HG03025 (cell line): ENCODE measurements around the gene ZNF787.
"Not testable (repeated sequence)": the region's sequence is repeated elsewhere in the genome, so short reads cannot be mapped to it uniquely, and the experiment has no call there.

ENCODE experiments used
- ATAC-seq: cut with Tn5 transposase; IDR thresholded peaks from one replicate; pipeline ENCODE4 v1.9.1; 2021; ENCODE audit warnings: mild to moderate bottlenecking, moderate library complexity; ENCODE audit not compliant: unreplicated experiment, low FRiP score

The ZNF787 gene

DNA sequence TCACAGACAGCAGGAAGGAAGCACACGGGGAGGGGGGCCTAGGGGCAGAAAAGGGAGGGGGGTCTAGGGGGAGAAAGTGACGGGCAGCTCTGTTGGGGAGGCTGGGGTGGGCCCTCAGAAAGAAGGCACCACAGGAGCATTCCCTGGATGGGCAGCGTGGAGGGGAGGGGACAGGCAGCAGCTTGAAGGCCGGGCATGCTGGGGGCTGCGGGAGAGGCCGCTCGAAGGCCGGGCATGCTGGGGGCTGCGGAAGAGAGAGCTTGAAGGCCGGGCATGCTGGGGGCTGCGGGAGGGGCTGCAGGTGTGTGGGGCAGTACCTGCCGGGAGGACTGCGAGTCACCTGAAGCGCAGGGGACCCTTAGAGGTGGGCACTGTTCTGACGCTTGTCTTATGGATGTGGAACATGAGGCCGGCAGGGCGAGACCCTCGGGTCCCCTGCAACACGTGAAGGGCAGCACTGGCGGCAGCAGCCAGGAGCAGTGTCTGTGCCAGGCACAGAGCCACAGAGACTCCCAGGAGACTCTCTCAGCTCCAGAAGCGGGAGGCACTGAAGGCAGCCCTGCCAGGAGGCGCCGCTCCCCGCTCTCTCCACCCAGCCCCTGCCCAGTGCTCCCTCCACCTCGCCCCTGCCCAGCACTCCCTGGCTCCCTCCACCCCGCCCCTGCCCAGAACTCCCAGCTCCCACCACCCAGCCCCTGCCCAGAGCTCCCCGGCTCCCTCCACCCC lies 13.3 kb downstream of the ZNF787 start:
- ATAC-seq, result no peak

DNA sequence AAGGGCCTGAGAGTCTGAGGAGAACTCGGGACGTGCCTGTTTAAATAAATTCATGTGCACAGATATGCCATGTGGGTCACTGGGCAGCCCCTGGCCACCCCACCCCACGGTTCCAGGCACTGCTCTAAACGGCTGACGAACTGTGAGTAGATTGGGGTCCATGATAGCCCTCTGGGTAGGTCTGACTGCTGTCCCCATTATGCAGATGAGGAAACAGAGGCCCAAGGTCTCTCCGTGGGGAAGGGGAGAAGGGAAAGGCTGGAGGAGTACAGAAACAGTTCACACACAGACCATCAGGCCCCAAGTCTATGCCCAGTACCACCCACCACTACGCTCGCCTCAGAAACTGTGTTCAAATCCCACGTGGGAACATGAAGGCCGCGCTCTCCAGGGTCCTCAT lies 14.1 kb downstream of the ZNF787 start:
- no peak for ATAC-seq

DNA sequence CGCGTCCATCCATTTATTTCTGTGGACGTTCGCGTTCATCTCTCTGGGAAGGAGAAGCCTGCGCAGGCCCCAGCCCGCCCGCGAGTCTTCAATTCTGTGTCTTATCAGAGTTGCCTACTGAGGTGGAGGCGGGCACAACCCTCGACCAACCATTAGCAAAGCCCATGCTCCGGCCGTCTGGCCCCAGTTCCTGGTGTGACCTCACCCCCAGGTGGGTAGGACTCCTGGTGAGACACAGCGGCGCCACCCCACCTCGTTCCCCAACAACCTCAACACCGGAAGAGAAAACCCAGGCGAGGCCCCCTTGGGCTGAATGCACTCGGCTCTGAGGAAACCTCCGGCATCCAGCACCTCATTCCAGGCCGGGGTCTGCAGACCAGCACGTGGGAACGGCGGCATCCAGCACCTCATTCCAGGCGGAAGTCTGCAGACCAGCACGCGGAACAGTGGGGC lies 14.7 kb downstream of the ZNF787 start:
- no peak for ATAC-seq

DNA sequence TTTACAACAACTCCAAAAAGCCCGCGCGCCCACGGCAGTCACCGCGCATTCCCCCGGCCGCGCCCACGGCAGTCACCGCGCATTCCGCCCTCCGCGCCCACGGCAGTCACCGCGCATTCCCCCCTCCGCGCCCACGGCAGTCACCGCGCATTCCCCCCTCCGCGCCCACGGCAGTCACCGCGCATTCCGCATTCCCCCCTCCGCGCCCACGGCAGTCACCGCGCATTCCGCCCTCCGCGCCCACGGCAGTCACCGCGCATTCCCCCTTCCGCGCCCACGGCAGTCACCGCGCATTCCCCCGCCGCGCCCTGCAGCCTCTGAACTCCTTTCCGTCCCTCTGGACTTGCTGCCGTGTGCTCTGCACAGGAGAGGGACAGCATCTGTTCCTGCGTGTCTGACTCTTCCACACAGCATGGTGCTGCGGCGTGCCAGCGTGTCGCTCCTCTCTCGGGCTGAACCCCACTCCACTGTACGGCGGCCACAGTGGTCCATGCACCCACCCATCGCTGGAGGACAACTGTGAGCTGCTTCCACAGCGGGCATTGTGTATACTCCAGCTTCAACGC lies 15.2 kb downstream of the ZNF787 start:
- ATAC-seq, result not testable (repeated sequence)

DNA sequence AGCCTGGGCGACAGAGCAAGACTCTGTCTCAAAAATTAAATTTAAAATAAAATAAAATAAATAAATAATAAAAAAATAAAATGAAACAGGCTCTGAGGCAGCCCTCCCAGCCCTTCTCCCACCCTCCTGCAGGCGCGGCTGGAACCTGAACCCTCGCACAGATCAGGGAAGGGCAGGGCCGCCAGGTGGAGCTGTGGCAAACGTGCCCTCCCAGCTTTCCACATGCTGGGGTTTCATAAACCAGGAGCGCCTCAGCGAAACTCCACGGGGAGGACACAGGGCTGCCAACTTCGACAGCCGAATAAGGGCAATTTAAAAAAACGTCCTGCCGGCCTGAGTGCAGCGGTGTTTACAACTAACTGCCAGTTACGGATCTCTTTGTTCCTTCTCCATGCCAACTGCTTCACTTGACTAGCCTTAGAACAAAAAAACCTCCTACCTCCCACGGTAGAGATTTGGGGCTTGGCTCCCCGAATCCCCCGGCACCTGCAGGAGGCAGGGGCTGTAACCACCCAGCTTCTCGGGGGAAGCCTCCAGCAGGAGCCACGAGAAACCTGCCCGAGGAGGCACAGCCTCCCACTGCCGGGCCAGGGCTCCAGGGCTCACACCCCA lies 15.9 kb downstream of the ZNF787 start:
- no peak for ATAC-seq

DNA sequence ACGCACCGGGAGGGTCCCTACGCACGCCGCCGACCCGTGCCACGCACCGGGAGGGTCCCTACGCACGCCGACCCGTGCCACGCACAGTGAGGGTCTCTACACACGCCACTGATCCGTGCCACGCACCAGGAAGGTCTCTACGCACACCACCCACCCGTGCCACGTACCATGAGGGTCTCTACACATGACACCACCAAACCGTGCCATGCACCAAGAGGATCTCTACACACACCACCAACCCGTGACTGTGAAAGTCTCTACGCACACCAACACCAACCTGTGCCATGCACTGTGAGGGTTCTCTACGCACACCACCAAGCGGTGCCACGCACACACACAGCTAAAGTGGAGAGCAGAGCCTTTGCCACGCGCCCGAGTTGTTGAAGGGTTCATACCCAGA lies 16.7 kb downstream of the ZNF787 start:
- no peak for ATAC-seq

DNA sequence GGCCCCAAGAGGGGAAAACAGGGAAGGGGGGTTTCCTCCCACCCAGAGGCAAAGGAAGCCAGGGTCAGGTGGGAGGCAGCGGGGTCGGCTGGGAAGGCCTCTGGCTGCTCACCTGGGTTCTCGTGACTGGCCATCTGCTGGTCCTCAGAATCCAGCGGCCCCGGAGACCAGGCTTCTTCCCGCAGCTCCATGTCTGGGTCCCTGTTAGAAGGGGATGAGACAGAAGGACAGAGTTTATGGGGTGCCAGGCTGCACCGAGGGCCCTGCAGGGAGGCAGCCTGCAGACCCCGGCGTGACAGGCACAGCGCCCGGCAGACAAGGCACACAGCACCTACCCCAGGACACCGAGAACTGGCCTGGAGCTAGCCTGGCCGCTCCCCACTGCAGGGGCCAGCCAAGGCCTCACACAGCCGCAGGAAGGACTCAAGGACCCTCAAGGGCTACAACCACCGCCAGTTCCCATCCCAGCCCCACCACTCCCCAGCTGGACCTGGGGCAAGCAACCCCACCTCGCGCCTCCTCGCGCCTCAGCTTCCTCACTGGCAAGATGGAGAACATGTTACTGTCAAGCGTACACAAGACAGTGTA lies 18.0 kb downstream of the ZNF787 start:
- ATAC-seq, result no peak

DNA sequence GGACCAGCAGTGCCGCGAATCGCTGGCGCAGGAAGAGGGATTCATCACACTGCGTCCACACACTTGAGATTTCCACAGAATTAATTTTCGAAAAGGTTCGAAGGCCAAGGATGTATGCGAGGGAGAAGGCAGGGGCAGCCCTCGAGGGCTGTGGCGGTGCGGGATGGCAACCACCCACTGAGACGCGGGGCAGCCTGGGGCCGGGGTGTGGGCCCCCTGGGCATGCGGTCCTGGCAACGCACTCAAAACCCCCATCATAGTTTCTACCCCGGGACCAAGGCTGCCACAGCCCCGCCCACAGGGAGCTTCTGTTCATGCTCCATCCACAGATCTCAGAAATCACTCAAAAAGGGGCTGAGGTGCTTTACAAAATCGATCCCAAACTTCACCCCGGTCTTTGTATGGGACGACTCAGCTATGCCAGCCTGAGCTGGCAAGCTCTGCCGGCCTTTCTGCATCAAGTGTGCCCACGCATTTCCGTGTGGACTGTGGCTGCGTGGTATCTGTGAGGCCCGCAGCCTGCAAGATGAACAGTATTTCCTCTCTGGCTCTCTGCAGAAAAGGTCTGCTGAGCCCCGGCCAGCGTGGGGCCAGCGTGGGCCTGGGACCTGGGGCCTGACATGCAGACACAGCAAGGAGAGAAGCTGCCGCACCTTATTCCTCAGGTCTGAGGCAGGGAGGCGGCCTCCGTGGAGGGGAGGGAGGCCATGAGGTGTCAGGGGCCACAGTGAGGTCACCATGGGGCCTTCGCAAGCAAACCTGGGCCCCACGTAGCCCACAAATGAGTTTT lies 19.2 kb downstream of the ZNF787 start:
- ATAC-seq, result no peak

GRCh38 chr19:56101095-56101494 lies 20.0 kb downstream of the ZNF787 start:
- ATAC-seq, result no peak

DNA sequence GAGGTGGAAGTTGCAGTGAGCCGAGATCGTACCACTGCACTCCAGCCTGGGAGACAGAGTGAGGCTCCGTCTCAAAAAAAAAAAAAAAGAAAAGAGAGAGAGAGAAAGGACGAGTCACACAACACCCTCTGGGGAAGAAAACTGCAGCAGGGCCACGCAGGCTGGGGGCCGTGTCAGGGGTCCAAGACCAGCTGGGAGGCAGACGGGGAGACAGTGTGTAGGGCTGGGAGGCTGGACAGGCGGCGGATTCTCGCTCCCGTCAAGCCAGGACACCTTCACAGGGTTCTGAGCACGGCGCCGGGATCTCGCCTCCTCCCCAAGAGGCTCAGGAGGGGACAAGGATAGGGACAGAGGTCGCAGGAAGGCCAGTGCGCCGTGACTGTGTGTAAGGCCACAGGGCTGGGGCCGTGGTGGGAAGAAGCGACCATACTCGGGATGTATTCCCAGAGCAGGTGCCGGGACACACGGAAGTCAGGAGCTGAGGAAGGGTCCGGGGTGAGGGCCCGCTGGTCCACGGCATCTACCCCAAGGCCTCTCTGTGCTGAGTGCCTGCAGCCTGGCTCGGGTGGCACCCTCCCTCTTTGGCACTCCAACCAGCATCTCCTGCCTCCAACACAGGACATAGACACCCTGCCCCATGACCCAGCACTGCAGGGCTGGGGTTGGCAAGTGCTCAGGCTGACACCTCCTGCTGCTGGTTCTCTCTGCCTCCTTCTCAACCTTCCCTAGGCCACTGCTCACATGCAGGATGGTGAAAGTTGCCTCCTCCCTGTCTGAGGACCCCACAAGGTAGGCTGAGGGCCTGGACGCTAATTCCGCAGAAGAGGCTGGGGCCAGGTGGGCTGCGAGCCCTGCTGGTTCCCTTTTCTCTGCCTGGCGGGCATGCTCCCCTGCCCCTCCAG lies 21.2 kb downstream of the ZNF787 start:
- no peak for ATAC-seq

DNA sequence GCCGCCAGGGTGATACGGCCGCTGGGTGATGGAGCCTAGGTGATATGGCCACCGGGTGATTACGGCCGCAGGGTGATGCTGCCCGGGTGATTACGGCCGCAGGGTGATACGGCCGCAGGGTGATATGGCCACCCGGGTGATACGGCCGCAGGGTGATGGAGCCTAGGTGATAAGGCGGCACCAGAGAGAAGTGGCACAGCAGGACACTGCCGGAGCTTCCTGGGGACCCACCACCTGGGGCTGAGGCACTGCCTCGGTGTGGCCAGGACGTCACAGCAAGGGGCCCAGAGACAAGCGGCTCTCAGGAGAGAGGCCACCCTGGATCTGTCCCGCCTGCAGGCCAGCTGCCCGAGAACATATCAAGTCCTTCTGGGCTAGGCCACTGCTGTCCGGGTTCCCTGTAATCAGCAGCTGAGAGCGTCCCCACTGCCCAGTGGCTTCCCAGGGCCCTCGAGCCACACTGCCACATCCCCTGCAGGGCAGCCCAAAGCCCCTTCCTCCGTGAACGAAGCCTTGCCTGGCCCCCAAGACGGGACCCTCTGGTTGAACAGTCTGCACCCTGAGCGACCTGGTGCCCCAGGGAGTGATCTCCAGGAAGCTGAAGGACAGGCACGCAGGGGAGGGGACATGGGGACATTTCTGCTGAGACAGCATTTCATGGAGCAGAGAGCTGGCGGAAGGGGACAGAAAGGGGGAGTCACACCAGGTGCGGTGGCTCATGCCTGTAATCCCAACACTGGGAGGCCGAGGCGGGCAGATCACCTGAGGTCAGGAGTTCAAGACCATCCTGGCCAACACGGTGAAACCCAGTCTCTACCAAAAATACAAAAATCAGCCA lies 22.1 kb downstream of the ZNF787 start:
- ATAC-seq, result no peak

DNA sequence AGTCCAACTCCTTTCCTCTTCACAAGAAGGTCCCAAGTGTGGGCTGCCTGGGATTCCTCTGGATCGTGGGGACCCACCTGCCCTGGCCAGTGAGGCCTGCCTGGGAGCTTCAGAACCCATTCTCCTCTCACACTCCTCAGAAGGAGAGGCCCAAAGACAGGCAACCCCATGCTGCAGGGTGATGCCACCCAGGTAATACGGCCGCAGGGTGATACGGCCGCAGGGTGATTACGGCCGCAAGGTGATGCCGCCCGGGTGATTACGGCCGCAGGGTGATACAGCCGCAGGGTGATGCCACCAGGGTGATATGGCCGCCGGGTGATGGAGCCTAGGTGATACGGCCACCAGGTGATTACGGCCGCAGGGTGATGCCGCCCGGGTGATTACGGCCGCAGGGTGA lies 22.9 kb downstream of the ZNF787 start:
- not testable (repeated sequence) for ATAC-seq

DNA sequence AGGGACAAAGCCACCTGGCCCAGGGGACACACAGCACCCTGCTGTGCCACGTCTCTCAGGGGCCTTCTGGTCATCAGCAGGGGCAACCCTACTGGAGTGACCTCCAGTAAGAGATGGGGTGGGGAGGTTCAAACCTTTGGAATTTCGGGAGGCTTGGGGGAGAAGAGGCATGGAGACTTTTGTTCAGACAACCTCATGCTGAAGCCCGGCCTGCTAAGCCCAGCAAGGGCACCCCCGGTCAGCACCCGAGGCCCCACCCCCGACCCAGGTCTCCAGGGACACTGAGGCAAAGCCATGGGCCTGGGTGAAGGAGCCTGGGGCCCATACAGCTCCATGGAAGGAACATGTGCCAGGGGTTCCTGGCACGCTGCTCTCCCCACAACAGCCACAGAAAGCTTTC lies 23.3 kb downstream of the ZNF787 start:
- ATAC-seq, result no peak

DNA sequence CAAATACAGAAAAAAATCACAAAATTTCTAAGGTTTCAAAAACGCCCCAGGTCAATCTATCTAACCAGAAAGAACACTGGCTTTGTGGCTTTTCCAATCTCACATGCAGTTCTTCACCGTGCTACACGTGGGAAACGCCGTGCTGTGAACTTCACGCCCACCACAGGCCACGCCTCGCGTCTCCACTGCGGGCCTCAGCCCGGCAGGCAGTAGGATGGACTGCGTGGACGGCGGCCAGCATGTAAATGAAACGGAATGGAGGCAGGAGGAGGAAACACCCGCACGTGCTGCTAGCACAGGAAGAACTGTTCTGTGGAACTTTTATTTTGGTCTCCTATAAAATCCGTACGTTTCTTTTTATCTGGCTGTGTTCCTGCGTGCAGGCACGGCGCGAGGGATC lies 23.8 kb downstream of the ZNF787 start:
- no peak for ATAC-seq

DNA sequence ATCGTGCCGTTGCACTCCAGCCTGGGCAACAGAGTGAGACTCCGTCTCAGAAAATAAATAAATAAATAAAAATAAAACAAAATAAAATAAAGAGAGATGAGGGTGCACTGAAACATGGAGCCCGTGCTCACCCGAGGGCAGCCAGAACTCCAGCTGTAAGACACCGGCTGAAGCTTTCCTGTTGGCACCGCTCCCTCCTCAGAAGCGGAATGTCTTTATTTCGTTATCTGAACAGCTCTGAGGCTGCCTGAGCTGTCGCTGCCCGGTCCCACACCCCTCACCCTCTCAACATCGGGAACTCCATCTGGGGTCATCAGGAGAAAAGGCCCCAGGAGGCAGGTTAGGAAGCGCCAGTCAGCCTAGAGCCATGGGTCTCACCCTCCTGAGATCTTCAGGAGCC lies 24.4 kb downstream of the ZNF787 start:
- ATAC-seq, result no peak

DNA sequence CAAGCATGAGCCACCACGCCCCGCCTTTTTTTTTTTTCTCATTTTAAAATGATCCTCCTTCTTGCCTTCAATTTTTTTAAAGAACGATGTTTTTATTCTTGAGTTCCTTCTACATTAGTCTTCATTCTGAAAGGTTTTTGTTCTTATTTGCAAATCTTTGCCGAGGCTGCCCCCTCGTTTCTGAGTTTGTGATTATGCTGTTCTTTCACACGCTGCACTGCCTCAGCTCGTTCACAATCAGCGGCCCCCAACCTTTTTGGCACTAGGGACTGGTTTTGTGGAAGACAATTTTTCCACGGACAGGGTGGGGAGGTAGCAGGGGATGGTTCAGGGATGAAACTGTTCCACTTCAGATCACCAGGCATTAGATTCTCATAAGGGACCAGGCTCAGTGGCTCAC lies 26.6 kb downstream of the ZNF787 start:
- no peak for ATAC-seq

DNA sequence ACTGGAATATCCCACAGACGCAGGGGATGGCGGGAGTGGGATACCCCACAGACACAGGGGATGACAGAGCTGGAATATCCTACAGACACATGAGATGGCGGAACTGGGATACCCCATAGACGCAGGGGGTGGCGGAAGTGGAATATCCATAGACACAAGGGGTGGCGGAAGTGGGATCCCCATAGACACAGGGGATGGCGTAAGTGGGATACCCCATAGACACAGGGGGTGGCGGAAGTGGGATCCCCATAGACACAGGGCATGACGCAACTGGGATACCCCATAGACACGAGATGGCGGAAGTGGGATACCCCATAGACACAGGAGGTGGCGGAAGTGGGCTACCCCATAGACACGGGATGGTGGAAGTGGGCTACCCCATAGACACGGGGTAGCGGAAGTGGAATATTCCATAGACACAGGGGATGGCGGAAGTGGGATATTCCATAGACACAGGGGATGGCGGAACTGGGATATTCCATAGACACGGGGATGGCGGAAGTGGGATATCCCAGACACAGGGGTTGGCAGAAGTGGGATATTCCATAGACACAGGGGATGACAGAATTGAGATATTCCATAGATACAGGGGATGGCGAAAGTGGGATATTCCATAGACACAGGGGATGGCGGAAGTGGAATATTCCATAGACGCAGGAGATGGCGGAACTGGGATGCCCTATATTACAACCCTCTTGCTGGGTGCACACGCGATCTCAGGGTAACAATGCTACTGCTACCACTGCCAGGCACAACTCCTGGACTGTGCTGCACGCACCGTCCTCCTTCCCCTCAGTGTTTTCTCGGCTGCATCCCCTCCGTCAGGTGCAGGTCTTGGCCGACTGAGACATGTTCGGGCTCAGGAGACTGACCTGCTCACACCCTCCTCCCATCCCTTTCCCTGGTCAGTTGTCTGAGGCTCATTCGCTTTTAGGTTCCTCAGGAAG lies 28.1 kb downstream of the ZNF787 start:
- ATAC-seq, result no peak
